Measurements from ENCODE around the gene PPP2R3A.
"Not testable (repeated sequence)": the region's sequence is repeated elsewhere in the genome, so short reads cannot be mapped to it uniquely, and the experiment has no call there.

PPP2R3A gene

GRCh38 chr3:136166507-136166906 is 201.0 kb downstream of the PPP2R3A start:
- H3K27me3 ChIP-seq (ENCODE audit: control insufficient read depth in 5 of 5, insufficient read depth in 4 of 5, low read length in 5 of 5): no peaks in the 10 kb centered on the region
- no peak overlapping the region for H3K27ac ChIP-seq (ENCODE audit: low read depth, low read length)
- no peak overlapping the region for H3K4me3 ChIP-seq (ENCODE audit: low read depth in 1 of 5, low read length in 5 of 5)
- no peak overlapping the region for H3K9ac ChIP-seq (ENCODE audit: low read length in 5 of 5)
- no peaks in the 10 kb centered on the region for H3K9me3 ChIP-seq (ENCODE audit: control insufficient read depth in 5 of 5, low read length in 5 of 5)
- peaks cover 0 to 24% (median 14%) of the 10 kb centered on the region in 5 donors for H3K4me1 ChIP-seq (ENCODE audit: control insufficient read depth in 5 of 5, insufficient read depth in 5 of 5, low read length in 5 of 5)
- no peaks in the 10 kb centered on the region for H3K36me3 ChIP-seq (ENCODE audit: control insufficient read depth in 5 of 5, insufficient read depth in 5 of 5, low read length in 5 of 5)

- peaks cover 0 to 18% (median 14%) of the 10 kb centered on the region in 5 donors for H3K4me1 ChIP-seq (ENCODE audit: control insufficient read depth in 5 of 5, insufficient read depth in 5 of 5, low read length in 5 of 5)
- H3K27ac ChIP-seq (ENCODE audit: low read depth, low read length): not testable (repeated sequence)
Observed at GRCh38 chr3:136168236-136168635, 202.7 kb downstream of the PPP2R3A start.

GRCh38 chr3:136171097-136171542 is 205.6 kb downstream of the PPP2R3A start:
- H3K27ac ChIP-seq (ENCODE audit: low read depth, low read length): peak overlapping the region; percentile 32
- H3K27me3 ChIP-seq (ENCODE audit: control insufficient read depth in 5 of 5, insufficient read depth in 4 of 5, low read length in 5 of 5): no peaks in the 10 kb centered on the region
- peaks cover 0 to 24% (median 12%) of the 10 kb centered on the region in 5 donors for H3K4me1 ChIP-seq (ENCODE audit: control insufficient read depth in 5 of 5, insufficient read depth in 5 of 5, low read length in 5 of 5)
- no peak overlapping the region for H3K4me3 ChIP-seq (ENCODE audit: low read depth in 1 of 5, low read length in 5 of 5)
- no peaks in the 10 kb centered on the region for H3K9me3 ChIP-seq (ENCODE audit: control insufficient read depth in 5 of 5, low read length in 5 of 5)
- no peaks in the 10 kb centered on the region for H3K36me3 ChIP-seq (ENCODE audit: control insufficient read depth in 5 of 5, insufficient read depth in 5 of 5, low read length in 5 of 5)
- H3K9ac ChIP-seq (ENCODE audit: low read length in 5 of 5): no peak overlapping the region

More at GRCh38 chr3:136168236-136168635, 202.7 kb downstream of the PPP2R3A start:
- not testable (repeated sequence) for H3K4me3 ChIP-seq (ENCODE audit: low read depth in 1 of 5, low read length in 5 of 5); H3K36me3 ChIP-seq (ENCODE audit: control insufficient read depth in 5 of 5, insufficient read depth in 5 of 5, low read length in 5 of 5); H3K27me3 ChIP-seq (ENCODE audit: control insufficient read depth in 5 of 5, insufficient read depth in 4 of 5, low read length in 5 of 5); H3K9me3 ChIP-seq (ENCODE audit: control insufficient read depth in 5 of 5, low read length in 5 of 5); H3K9ac ChIP-seq (ENCODE audit: low read length in 5 of 5)

DNA sequence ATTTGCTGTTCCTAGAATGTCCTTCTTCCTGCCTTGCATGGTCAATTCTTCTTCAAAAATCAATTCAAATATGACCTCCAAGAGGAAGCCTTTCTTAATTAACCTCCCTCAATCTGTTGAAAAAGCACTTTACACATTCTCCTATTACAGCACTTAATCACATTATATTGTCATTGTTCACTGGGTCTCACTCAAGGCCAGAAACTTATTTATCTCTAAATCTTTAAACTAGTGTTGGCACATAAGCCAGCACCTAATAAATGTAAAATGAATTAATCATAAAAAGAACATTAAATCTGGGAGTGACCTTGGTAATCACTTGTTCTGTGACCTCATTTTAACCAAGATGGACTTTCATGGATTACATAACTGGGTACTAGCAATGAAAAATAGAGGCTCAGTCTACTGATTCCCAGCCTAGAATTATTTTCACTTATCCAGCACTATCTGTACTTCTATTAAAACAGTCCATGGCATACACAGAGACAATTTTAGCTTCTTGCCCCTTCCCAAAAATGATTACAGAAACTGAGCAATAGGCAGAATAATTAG is 208.5 kb downstream of the PPP2R3A start:
- no peaks in the 10 kb centered on the region for H3K27me3 ChIP-seq (ENCODE audit: control insufficient read depth in 5 of 5, insufficient read depth in 4 of 5, low read length in 5 of 5)
- peak overlapping the region in 1 of 5 donors; percentile 9 for H3K9ac ChIP-seq (ENCODE audit: low read length in 5 of 5)
- no peak overlapping the region for H3K4me3 ChIP-seq (ENCODE audit: low read depth in 1 of 5, low read length in 5 of 5)
- peaks cover 0 to 23% (median 18%) of the 10 kb centered on the region in 5 donors for H3K4me1 ChIP-seq (ENCODE audit: control insufficient read depth in 5 of 5, insufficient read depth in 5 of 5, low read length in 5 of 5)
- H3K9me3 ChIP-seq (ENCODE audit: control insufficient read depth in 5 of 5, low read length in 5 of 5): no peaks in the 10 kb centered on the region
- H3K36me3 ChIP-seq (ENCODE audit: control insufficient read depth in 5 of 5, insufficient read depth in 5 of 5, low read length in 5 of 5): no peaks in the 10 kb centered on the region
- no peak overlapping the region for H3K27ac ChIP-seq (ENCODE audit: low read depth, low read length)

DNA sequence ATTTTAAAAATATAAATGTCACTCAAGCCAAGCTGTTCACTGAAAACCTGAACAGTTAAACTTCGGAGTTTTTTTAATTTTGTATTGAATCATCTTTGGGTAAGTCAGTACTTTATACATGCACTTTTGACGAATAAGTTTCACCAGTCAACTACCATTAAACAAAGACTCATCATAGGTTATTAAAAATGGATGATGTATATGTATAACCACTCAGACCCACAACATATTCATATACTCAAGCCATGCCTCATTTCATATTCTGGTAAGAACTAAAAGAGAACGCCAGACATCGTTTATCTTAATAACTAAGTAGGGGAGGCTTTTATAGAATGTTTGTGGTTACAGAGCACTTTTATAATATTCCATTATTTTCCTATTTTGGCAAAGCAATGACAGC is 212.3 kb downstream of the PPP2R3A start:
- H3K4me1 ChIP-seq (ENCODE audit: control insufficient read depth in 5 of 5, insufficient read depth in 5 of 5, low read length in 5 of 5): peaks cover 0 to 27% (median 17%) of the 10 kb centered on the region in 5 donors

DNA sequence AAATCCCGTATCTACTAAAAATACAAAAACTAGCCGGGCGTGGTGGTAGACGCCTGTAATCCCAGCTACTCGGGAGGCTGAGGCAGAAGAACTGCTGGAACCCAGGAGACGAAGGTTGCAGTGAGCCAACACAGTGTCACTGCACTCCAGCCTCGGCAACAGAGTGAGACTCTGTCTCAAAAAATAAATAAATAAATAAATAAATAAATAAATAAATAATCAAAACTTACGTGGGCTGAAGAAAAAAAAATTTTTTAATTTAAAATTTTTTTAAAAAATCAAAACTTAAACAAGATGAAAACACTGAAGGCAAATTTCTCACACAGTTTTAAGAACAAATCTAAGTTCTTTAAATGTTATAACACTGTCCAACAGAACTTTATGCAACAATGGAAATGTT is 216.2 kb downstream of the PPP2R3A start:
- no peak overlapping the region for H3K4me3 ChIP-seq (ENCODE audit: low read depth in 1 of 5, low read length in 5 of 5)
- no peaks in the 10 kb centered on the region for H3K36me3 ChIP-seq (ENCODE audit: control insufficient read depth in 5 of 5, insufficient read depth in 5 of 5, low read length in 5 of 5)
- H3K9ac ChIP-seq (ENCODE audit: low read length in 5 of 5): no peak overlapping the region
- peaks cover 0 to 35% (median 25%) of the 10 kb centered on the region in 5 donors for H3K4me1 ChIP-seq (ENCODE audit: control insufficient read depth in 5 of 5, insufficient read depth in 5 of 5, low read length in 5 of 5)
- no peaks in the 10 kb centered on the region for H3K9me3 ChIP-seq (ENCODE audit: control insufficient read depth in 5 of 5, low read length in 5 of 5)
- H3K27me3 ChIP-seq (ENCODE audit: control insufficient read depth in 5 of 5, insufficient read depth in 4 of 5, low read length in 5 of 5): no peaks in the 10 kb centered on the region
- H3K27ac ChIP-seq (ENCODE audit: low read depth, low read length): no peak overlapping the region

More for the DNA sequence above, 212.3 kb downstream of the PPP2R3A start:
- H3K4me3 ChIP-seq (ENCODE audit: low read depth in 1 of 5, low read length in 5 of 5): no peak overlapping the region
- H3K36me3 ChIP-seq (ENCODE audit: control insufficient read depth in 5 of 5, insufficient read depth in 5 of 5, low read length in 5 of 5): no peaks in the 10 kb centered on the region
- no peaks in the 10 kb centered on the region for H3K27me3 ChIP-seq (ENCODE audit: control insufficient read depth in 5 of 5, insufficient read depth in 4 of 5, low read length in 5 of 5)
- no peak overlapping the region for H3K27ac ChIP-seq (ENCODE audit: low read depth, low read length)
- H3K9ac ChIP-seq (ENCODE audit: low read length in 5 of 5): no peak overlapping the region
- no peaks in the 10 kb centered on the region for H3K9me3 ChIP-seq (ENCODE audit: control insufficient read depth in 5 of 5, low read length in 5 of 5)

DNA sequence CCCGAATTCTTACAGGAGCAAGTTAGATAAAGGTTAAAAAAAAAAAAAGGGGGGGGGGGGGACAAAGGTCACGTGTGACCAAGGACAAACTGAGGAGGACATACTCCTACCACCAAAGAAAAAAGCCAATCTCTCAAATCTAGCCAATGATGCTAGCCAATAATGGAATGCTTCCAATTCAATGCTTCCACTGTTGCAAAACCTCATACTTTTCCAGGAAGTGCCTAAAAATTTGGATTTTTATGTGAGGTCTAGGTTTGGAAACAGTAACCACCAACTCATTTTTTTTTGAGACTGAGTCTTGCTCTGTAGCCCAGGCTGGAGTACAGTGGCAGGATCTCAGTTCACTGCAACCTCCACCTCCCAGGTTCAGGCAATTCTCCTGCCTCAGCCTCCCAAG is 219.2 kb downstream of the PPP2R3A start:
- H3K4me1 ChIP-seq (ENCODE audit: control insufficient read depth in 5 of 5, insufficient read depth in 5 of 5, low read length in 5 of 5): peaks cover 0 to 45% (median 39%) of the 10 kb centered on the region in 5 donors
- H3K36me3 ChIP-seq (ENCODE audit: control insufficient read depth in 5 of 5, insufficient read depth in 5 of 5, low read length in 5 of 5): no peaks in the 10 kb centered on the region
- H3K9me3 ChIP-seq (ENCODE audit: control insufficient read depth in 5 of 5, low read length in 5 of 5): no peaks in the 10 kb centered on the region
- H3K9ac ChIP-seq (ENCODE audit: low read length in 5 of 5): no peak overlapping the region
- no peak overlapping the region for H3K27ac ChIP-seq (ENCODE audit: low read depth, low read length)
- no peak overlapping the region for H3K4me3 ChIP-seq (ENCODE audit: low read depth in 1 of 5, low read length in 5 of 5)
- no peaks in the 10 kb centered on the region for H3K27me3 ChIP-seq (ENCODE audit: control insufficient read depth in 5 of 5, insufficient read depth in 4 of 5, low read length in 5 of 5)

- H3K9me3 ChIP-seq (ENCODE audit: control insufficient read depth in 5 of 5, low read length in 5 of 5): no peaks in the 10 kb centered on the region
- no peak overlapping the region for H3K9ac ChIP-seq (ENCODE audit: low read length in 5 of 5)
- no peaks in the 10 kb centered on the region for H3K27me3 ChIP-seq (ENCODE audit: control insufficient read depth in 5 of 5, insufficient read depth in 4 of 5, low read length in 5 of 5)
- no peak overlapping the region for H3K4me3 ChIP-seq (ENCODE audit: low read depth in 1 of 5, low read length in 5 of 5)
- H3K4me1 ChIP-seq (ENCODE audit: control insufficient read depth in 5 of 5, insufficient read depth in 5 of 5, low read length in 5 of 5): peaks cover 0 to 62% (median 53%) of the 10 kb centered on the region in 5 donors
- H3K36me3 ChIP-seq (ENCODE audit: control insufficient read depth in 5 of 5, insufficient read depth in 5 of 5, low read length in 5 of 5): no peaks in the 10 kb centered on the region
- no peak overlapping the region for H3K27ac ChIP-seq (ENCODE audit: low read depth, low read length)
Observed at GRCh38 chr3:136186344-136186743, 220.8 kb downstream of the PPP2R3A start.

DNA sequence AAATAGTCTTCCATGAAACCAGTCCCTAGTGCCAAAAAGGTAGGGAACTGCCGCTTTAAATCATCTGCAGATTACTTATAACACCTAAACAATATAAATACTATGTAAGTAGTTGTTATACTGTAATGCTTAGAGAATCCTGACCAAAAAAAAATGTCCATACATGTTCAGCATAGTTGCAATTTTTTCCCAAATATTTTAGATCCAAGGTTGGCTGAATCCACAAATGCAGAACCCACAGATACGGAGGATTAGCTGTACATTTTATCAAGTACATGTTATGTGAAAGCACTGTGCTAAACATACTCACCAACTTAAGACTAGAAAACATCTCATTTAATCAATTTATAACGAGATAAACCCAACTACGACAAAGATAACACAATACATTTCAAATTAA is 221.3 kb downstream of the PPP2R3A start:
- H3K27ac ChIP-seq (ENCODE audit: low read depth, low read length): no peak overlapping the region
- no peaks in the 10 kb centered on the region for H3K36me3 ChIP-seq (ENCODE audit: control insufficient read depth in 5 of 5, insufficient read depth in 5 of 5, low read length in 5 of 5)
- H3K9me3 ChIP-seq (ENCODE audit: control insufficient read depth in 5 of 5, low read length in 5 of 5): no peaks in the 10 kb centered on the region
- H3K4me3 ChIP-seq (ENCODE audit: low read depth in 1 of 5, low read length in 5 of 5): no peak overlapping the region
- H3K4me1 ChIP-seq (ENCODE audit: control insufficient read depth in 5 of 5, insufficient read depth in 5 of 5, low read length in 5 of 5): peaks cover 0 to 67% (median 58%) of the 10 kb centered on the region in 5 donors
- no peaks in the 10 kb centered on the region for H3K27me3 ChIP-seq (ENCODE audit: control insufficient read depth in 5 of 5, insufficient read depth in 4 of 5, low read length in 5 of 5)
- H3K9ac ChIP-seq (ENCODE audit: low read length in 5 of 5): no peak overlapping the region

DNA sequence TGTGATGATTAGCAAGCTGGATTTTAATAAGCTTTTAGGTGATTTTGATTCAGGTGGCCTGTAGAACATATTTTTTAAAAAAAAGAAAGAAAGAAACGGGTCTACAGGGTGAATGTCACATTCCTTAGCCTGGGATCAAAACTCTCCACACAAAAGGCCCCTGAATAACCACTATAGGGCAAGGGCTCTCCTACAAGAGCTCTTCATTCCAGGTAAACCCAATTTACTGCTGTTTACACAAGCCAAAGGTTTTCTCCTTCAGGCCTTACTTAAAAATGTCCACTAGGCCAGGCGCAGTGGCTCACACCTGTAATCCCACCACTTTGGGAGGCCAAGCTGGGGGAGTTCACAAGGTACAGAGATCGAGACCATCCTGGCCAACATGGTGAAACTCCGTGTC is 222.3 kb downstream of the PPP2R3A start:
- Histone ChIP-seq H3K9ac (ENCODE audit: low read length in 5 of 5) (peak overlapping the region in 1 of 5 donors; percentile 30), H3K4me3 (ENCODE audit: low read depth in 1 of 5, low read length in 5 of 5) (no peak overlapping the region), H3K27me3 (ENCODE audit: control insufficient read depth in 5 of 5, insufficient read depth in 4 of 5, low read length in 5 of 5) (no peaks in the 10 kb centered on the region), H3K9me3 (ENCODE audit: control insufficient read depth in 5 of 5, low read length in 5 of 5) (no peaks in the 10 kb centered on the region), H3K36me3 (ENCODE audit: control insufficient read depth in 5 of 5, insufficient read depth in 5 of 5, low read length in 5 of 5) (no peaks in the 10 kb centered on the region), H3K27ac (ENCODE audit: low read depth, low read length) (no peak overlapping the region), H3K4me1 (ENCODE audit: control insufficient read depth in 5 of 5, insufficient read depth in 5 of 5, low read length in 5 of 5) (peaks cover 1 to 70% (median 63%) of the 10 kb centered on the region in 5 donors)
